ENCODE data around the gene FBXO45.
"Not testable (repeated sequence)": the region's sequence is repeated elsewhere in the genome, so short reads cannot be mapped to it uniquely, and the experiment has no call there.

Gene FBXO45

GRCh38 chr3:196619223-196619622 is 50.8 kb downstream of the FBXO45 start:
- DNase-seq (ENCODE audit: low read depth) = no peak

DNA sequence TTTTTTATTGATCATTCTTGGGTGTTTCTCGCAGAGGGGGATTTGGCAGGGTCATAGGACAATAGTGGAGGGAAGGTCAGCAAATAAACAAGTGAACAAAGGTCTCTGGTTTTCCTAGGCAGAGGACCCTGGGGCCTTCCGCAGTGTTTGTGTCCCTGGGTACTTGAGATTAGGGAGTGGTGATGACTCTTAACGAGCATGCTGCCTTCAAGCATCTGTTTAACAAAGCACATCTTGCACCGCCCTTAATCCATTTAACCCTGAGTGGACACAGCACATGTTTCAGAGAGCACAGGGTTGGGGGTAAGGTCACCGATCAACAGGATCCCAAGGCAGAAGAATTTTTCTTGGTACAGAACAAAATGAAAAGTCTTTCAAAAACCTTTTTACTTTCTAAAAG is 51.2 kb downstream of the FBXO45 start:
- not testable (repeated sequence) for DNase-seq (ENCODE audit: low read depth)

- DNase-seq (ENCODE audit: low read depth) = no peak
Measured at GRCh38 chr3:196620161-196620604, 51.7 kb downstream of the FBXO45 start.

GRCh38 chr3:196620684-196621083 is 52.2 kb downstream of the FBXO45 start:
- DNase-seq (ENCODE audit: low read depth) = no peak

- DNase-seq (ENCODE audit: low read depth) = no peak
Measured at GRCh38 chr3:196621611-196622010, 53.2 kb downstream of the FBXO45 start.

DNA sequence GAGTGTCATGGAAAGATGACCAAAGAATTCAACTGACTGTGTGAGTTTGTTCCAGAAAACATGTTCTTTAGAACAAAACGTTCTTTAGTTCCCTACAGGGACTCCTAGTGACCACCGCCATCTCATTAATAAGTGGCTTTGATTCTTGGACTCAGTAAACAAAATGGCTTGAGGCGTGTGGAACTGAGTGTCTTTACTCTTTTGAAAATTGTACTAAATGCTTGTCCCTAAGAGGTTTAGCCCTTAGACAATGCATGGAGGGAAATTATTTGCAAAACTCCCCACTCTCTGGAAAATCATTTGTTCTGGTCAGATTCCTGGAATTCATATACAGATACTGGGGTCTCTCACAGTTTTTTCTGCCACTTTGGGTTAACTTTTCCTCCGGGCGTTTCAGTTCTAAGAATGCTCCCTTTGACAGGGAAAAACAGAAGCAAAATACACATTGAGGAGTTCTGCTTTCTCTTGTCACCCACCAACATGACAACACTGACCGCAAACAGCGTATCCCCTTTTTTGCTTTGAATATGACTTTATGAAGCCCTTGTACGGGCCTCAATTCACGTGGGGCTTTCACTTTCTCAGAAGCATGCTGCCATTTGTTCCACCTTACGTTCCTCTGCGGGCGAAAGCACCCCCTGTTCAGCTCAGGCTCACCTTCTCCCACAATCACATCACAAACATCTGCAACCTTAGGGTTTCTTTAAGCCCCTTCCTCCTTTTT is 55.8 kb downstream of the FBXO45 start:
- DNase-seq (ENCODE audit: low read depth) = no peak

GRCh38 chr3:196624907-196625306 is 56.4 kb downstream of the FBXO45 start:
- DNase-seq (ENCODE audit: low read depth) = no peak

DNA sequence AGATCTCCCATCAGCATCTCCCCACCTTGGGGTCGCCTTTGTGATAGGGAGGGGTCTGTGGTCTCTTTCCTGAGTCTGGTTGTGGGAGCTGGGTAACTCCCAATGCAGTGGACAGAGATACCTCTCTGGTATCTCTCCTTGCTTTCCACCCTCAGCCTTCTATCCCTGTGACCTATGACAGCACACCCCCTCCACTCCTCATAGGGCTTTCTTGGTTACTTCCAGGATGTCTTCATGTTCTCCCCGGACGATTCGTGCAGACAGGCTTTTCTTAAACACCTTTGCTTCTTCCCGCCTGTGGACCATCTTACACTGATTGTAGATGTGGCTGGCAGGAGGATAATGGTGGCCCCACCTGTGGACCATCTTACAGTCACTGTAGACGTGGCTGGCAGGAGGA is 56.9 kb downstream of the FBXO45 start:
- DNase-seq (ENCODE audit: low read depth) = no peak

DNA sequence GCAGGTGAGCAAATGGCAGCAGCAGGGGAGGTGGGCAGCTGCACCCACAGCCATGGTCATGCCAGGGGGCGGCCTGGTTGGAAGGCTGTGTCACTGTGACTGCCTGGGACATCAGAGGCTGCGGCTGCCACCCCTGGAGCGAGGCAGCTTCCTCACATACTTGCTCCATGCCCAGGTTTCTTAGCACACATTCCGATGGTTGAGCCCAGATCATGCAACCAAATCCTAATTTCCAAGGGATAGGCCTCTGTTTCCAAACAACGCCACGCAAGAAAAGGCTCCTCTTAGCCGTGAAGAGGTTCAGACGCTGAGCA is 59.4 kb downstream of the FBXO45 start:
- DNase-seq (ENCODE audit: low read depth) = no peak

DNA sequence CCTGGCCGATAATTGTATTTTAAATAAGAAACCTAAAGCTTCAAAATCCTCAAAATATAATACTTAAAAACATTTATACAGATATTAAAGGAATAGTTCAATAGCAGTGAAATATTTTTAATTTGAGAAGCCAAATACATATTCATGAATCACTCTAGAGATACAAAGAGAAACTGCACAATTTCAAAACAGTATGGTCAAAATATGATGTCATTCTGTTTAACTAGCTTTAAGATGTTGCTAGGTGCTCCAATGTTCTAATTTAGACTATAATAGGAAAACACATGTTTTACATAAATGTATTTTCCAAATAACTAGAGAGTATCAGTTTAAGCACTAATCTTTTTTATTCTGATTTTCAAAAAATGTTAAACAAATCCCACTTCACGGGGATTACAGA is 60.8 kb downstream of the FBXO45 start:
- no peak for DNase-seq (ENCODE audit: low read depth)

DNA sequence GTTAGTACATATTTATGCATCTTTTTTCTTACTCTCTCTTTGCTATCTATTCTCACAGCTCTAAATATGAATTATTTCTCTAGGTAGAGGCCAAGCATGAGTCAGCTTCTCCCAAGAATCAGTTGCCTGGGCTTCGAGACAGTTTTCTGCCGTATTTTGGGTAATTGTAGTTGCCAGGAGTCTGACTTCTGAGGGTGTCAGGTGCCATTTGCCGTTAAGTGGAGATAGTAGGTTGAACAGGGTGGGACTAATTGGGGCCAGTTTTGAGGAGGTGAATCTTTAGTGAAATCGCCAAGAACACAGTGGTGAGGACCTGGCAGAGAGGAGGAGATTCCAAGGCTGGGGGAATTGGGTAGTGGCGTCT is 63.2 kb downstream of the FBXO45 start:
- no peak for DNase-seq (ENCODE audit: low read depth)

- peak; percentile 79 for DNase-seq (ENCODE audit: low read depth)
Measured at GRCh38 chr3:196632046-196632751, 63.7 kb downstream of the FBXO45 start.

DNA sequence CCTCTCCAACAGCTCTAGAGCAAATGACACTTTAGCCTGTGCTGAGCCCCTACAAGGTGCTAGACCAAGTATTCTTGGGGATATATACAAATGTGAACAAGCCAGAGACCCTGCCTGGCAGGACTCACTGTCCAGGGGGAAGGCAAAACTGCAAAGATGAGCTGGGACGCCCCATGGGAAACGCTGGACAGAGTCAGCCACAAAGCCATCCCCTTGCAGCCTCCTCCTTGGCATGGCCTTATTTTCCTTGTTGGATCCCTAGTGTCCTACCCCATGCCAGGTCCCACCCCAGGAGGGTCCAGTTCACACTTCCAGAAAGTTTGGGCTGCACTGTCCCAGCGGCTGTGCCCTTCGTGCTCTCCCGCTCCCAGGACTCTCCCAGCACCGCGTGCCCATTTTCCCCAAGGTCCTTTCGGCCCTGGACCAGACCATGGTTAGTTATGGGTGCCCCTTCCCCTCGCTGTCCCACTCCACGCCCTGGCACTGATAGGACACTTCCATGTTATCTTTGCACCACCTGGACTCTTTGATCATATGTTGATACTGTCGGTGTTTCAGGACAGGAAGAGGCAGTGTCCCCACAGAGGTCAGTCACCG is 65.2 kb downstream of the FBXO45 start:
- DNase-seq (ENCODE audit: low read depth) = no peak

DNA sequence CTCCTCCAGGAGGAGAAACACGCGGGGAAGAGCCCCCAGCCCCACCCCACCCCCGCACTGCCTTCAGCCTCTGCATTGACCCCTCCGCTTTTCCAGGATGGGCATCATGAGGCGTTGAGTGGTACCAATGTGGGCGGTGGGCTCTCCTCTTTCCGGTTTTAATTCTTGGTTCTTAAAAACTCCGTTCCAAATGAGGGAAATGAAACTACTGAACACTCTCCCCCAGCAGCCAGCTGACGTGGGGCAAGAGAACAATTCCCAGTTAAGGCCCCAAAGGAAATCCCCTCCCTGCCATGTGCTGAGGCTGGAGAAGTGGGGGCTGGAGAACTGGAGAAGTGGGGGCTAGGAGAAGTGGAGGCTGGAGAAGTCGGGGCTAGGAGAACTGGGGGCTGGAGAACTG is 65.8 kb downstream of the FBXO45 start:
- no peak for DNase-seq (ENCODE audit: low read depth)

GRCh38 chr3:196634829-196635228 is 66.4 kb downstream of the FBXO45 start:
- no peak for DNase-seq (ENCODE audit: low read depth)

- no peak for DNase-seq (ENCODE audit: low read depth)
Measured at GRCh38 chr3:196636369-196637349, 68.2 kb downstream of the FBXO45 start.

DNA sequence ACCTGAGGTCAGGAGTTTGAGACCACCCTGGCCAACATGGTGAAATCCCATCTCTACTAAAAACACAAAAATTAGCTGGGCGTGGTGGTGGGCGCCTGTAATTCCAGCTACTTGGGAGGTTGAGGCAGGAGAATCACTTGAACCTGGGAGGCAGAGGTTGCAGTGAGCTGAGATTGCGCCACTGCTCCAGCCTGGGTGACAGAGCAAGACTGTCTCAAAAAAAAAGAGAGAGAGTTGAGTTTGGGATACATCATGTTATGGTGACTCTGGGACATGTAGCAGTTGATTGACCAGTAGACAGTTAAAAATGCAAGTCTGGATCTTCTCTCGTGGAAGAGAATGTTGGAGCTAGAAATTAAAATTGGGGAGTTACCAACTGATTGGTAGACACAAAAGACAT is 69.5 kb downstream of the FBXO45 start:
- not testable (repeated sequence) for DNase-seq (ENCODE audit: low read depth)
